ENCODE results near the gene TMEM79. TPM values are rescaled to one million over a fixed set of nuclear protein-coding genes. Genes with fewer than 3 reads are reported as not detected.

The TMEM79 gene
- total and polyA plus RNA-seq, 4 experiments from 2014 or later = 0.93 to 16.8 (median 11.0) TPM

DNA sequence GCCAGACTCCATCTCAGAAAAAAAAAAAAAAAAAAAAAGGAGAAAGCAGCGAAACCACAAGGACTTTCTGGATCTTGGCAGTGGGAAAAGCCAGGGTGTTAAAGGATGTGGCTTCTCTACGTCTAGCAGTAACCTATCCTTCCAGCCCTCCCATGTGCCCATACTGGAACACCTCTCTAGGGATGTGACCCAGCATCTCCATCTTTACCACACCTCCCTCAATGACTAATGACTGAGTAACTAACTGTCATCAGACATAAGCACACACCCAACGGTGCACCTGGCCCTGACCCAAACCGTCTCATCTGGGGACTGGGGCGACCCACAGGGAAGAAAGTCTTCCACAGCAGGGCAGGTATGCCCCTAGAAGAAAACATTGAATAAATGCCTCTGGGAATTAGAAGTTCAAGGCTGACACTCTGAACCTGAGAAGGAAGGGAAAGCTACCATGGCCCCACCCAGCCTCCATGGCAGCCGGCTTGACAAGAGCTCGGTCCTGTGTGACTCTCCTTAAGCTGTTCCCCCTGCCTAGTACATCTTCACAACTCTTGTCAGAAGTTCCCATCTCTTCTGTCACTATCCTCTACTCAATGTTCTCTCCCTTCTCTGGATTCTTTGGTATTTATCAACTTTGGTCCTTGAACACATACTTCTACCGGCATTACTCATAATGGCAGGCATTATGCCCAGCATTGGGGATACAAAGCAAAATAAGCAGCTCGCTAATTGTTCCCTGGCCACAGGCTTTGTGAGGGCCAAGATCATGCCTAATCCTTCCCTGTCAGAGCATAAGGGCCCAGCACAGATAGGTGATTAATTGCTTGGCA, 21.5 kb upstream of the TMEM79 start:
- ChIA-PET POLR2A (ENCODE audit: partially characterized antibody) (interaction anchor here (1.2 kb wide), 1 partner anchor 20 kb away, joined by 3 read pairs; the partner anchor contains the start of gene SMG5), CTCF (ENCODE audit: partially characterized antibody) (interaction anchor here (0.8 kb wide), 1 partner anchor 9 kb away, joined by 3 read pairs; no protein-coding TSS in a partner anchor)
- Mint-ChIP-seq H3K9me3 (peaks cover 0 to 1% (median 0%) of the 10 kb centered on the region in 8 donors), H3K27me3 (no peaks in the 10 kb centered on the region), H3K27ac (peak overlapping the region in 2 of 7 donors; percentile 31 to 36), H3K4me1 (peaks cover 0 to 4% (median 2%) of the 10 kb centered on the region in 4 donors), H3K4me3 (no peak overlapping the region), H3K36me3 (peaks cover 60 to 80% of the 10 kb centered on the region in 2 donors)
- DNase-seq = no peak
- Histone ChIP-seq H3K9me3 (ENCODE audit: control insufficient read depth in 1 of 2, low read length in 2 of 2) (no peaks in the 10 kb centered on the region), H3K4me3 (ENCODE audit: low read length in 2 of 2) (no peak overlapping the region), H3K27me3 (ENCODE audit: insufficient read depth, low read length) (no peaks in the 10 kb centered on the region), H3K27ac (ENCODE audit: low read depth, low read length) (no peak overlapping the region), H3K36me3 (ENCODE audit: insufficient read depth, low read length) (peaks cover 80% of the 10 kb centered on the region), H3K4me1 (ENCODE audit: insufficient read depth, low read length) (no peaks in the 10 kb centered on the region)
- intact Hi-C loops (cut with micrococcal nuclease) = no loop called here

DNA sequence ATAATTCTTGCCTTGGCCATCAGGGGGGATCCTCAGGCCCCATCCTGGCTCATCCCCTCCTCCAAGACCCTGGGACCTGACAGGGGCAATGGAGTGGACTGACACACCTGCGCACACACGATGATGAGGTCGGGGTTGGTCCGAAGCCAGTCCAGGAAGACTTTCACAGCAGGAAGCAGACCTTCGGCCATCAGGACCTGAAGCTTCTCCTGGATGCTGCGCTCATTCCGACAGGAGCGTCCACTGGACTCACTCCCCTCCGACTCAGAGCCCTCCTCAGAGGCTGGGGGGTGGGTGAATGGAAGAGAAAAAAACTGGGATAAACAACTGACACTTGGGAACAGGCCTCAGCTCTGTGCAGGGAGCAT, 20.9 kb upstream of the TMEM79 start:
- H3K36me3 Mint-ChIP-seq = peaks cover 66 to 80% of the 10 kb centered on the region in 2 donors
- no peak overlapping the region for H3K4me3 Mint-ChIP-seq
- H3K27me3 Mint-ChIP-seq = no peaks in the 10 kb centered on the region
- CTCF ChIA-PET (ENCODE audit: partially characterized antibody) = interaction anchor here (0.7 to 0.8 kb wide), 2 partner anchors 9 to 128 kb away, joined by 3 to 5 read pairs; no protein-coding TSS in a partner anchor
- H3K4me3 ChIP-seq (ENCODE audit: low read length in 2 of 2) = no peak overlapping the region
- H3K27ac ChIP-seq (ENCODE audit: low read depth, low read length) = no peak overlapping the region
- H3K4me1 Mint-ChIP-seq = peaks cover 0 to 4% (median 2%) of the 10 kb centered on the region in 4 donors
- POLR2A ChIA-PET (ENCODE audit: partially characterized antibody) = interaction anchor here (1.2 kb wide), 1 partner anchor 19 kb away, joined by 3 read pairs; the partner anchor contains the start of gene SMG5
- H3K27ac Mint-ChIP-seq = no peak overlapping the region
- H3K4me1 ChIP-seq (ENCODE audit: insufficient read depth, low read length) = no peaks in the 10 kb centered on the region
- no peaks in the 10 kb centered on the region for H3K27me3 ChIP-seq (ENCODE audit: insufficient read depth, low read length)
- intact Hi-C loops (cut with micrococcal nuclease) = no loop called here
- peaks cover 80% of the 10 kb centered on the region for H3K36me3 ChIP-seq (ENCODE audit: insufficient read depth, low read length)
- peaks cover 0 to 1% (median 0%) of the 10 kb centered on the region in 8 donors for H3K9me3 Mint-ChIP-seq
- no peak for DNase-seq
- H3K9me3 ChIP-seq (ENCODE audit: control insufficient read depth in 1 of 2, low read length in 2 of 2) = no peaks in the 10 kb centered on the region

DNA sequence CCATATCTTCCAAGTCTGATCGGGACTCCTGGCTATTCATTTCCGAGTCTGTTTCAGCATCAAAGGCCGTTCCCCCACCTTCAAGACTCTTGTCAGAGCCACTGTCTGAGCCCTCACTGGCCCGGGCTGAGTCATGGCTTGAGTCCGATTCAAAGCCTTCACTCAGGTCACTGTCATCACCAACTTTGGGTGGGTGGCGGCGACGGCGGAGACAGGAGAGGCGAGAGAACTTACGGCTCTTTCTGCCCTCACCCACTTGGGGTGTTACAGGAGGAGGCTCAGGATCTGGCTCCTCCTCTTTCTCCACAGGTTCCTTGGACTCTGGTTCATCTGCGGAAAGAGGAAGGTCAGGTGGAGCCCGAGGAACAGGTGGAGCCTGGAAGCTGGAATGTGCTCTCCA, 18.1 kb upstream of the TMEM79 start:
- Mint-ChIP-seq H3K36me3 (peaks cover 61 to 71% of the 10 kb centered on the region in 2 donors), H3K9me3 (peaks cover 0 to 1% (median 0%) of the 10 kb centered on the region in 8 donors), H3K4me1 (peaks cover 0 to 4% (median 2%) of the 10 kb centered on the region in 4 donors), H3K4me3 (no peak overlapping the region), H3K27ac (no peak overlapping the region), H3K27me3 (no peaks in the 10 kb centered on the region)
- CTCF ChIA-PET (ENCODE audit: partially characterized antibody) = no interaction called here
- DNase-seq = no peak
- Histone ChIP-seq H3K27me3 (ENCODE audit: insufficient read depth, low read length) (no peaks in the 10 kb centered on the region), H3K9me3 (ENCODE audit: control insufficient read depth in 1 of 2, low read length in 2 of 2) (no peaks in the 10 kb centered on the region), H3K36me3 (ENCODE audit: insufficient read depth, low read length) (peaks cover 66% of the 10 kb centered on the region), H3K4me3 (ENCODE audit: low read length in 2 of 2) (no peak overlapping the region), H3K4me1 (ENCODE audit: insufficient read depth, low read length) (no peaks in the 10 kb centered on the region), H3K27ac (ENCODE audit: low read depth, low read length) (no peak overlapping the region)
- POLR2A ChIA-PET (ENCODE audit: partially characterized antibody) = no interaction called here
- intact Hi-C loops (cut with micrococcal nuclease) = no loop called here

DNA sequence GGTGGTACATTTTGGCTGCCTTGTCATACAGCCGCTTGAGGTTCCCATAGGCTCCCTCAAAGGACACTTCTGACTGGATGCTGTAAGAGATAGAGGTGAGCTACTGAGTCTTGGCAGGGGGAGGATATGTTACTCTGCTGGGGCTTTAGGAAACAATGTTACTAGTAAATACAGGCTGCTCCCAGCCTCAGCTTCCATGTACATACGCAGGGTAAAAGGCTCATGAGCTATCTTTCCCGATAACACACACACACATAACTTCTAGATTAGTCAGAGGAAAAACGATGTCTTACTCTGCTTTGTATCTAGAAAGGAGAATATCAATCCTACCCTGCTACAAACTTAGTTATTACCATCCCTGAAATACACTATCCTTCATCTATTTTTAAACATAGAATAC, 15.8 kb upstream of the TMEM79 start:
- no peaks in the 10 kb centered on the region for H3K4me1 ChIP-seq (ENCODE audit: insufficient read depth, low read length)
- POLR2A ChIA-PET (ENCODE audit: partially characterized antibody) = no interaction called here
- Mint-ChIP-seq H3K36me3 (peaks cover 62 to 79% of the 10 kb centered on the region in 2 donors), H3K4me1 (peaks cover 0 to 4% (median 2%) of the 10 kb centered on the region in 4 donors), H3K27me3 (no peaks in the 10 kb centered on the region), H3K9me3 (peaks cover 0 to 1% (median 0%) of the 10 kb centered on the region in 8 donors), H3K27ac (peak overlapping the region in 2 of 7 donors; percentile 27 to 30), H3K4me3 (no peak overlapping the region)
- no peaks in the 10 kb centered on the region for H3K9me3 ChIP-seq (ENCODE audit: control insufficient read depth in 1 of 2, low read length in 2 of 2)
- intact Hi-C loops (cut with micrococcal nuclease) = no loop called here
- H3K27me3 ChIP-seq (ENCODE audit: insufficient read depth, low read length) = no peaks in the 10 kb centered on the region
- H3K4me3 ChIP-seq (ENCODE audit: low read length in 2 of 2) = no peak overlapping the region
- no peak for DNase-seq
- CTCF ChIA-PET (ENCODE audit: partially characterized antibody) = no interaction called here
- no peak overlapping the region for H3K27ac ChIP-seq (ENCODE audit: low read depth, low read length)
- peaks cover 66% of the 10 kb centered on the region for H3K36me3 ChIP-seq (ENCODE audit: insufficient read depth, low read length)

DNA sequence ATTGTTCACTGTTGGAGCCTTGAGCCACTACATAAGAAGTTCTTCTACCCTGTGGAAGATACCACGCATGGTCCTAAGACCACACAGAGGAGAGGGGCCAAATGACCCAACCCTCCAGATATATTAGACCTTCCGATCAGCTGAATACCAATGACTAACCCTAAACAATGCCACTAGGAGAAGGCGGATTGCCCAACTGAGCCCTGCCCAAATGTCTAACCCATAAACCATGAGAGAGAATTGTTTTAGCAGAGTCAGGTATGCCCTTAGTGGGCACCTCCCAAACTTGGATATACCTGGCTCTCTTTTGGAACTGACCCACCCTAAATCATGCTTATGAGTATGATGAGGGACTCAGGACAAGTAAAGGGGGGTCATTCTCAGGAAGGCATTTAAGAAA, 13.8 kb upstream of the TMEM79 start:
- no peak for DNase-seq
- peaks cover 76% of the 10 kb centered on the region for H3K36me3 ChIP-seq (ENCODE audit: insufficient read depth, low read length)
- Mint-ChIP-seq H3K27ac (peak overlapping the region in 1 of 7 donors; percentile 78), H3K9me3 (peaks cover 0 to 1% (median 0%) of the 10 kb centered on the region in 8 donors), H3K36me3 (peaks cover 62 to 84% of the 10 kb centered on the region in 2 donors), H3K4me1 (peaks cover 0 to 2% (median 0%) of the 10 kb centered on the region in 4 donors), H3K27me3 (no peaks in the 10 kb centered on the region), H3K4me3 (no peak overlapping the region)
- ChIA-PET CTCF (ENCODE audit: partially characterized antibody) (no interaction called here), POLR2A (ENCODE audit: partially characterized antibody) (interaction anchor here (4.5 kb wide), 1 partner anchor 12 kb away, joined by 25 read pairs; the partner anchor contains the start of gene SMG5)
- intact Hi-C loops (cut with micrococcal nuclease) = no loop called here
- H3K4me1 ChIP-seq (ENCODE audit: insufficient read depth, low read length) = no peaks in the 10 kb centered on the region
- H3K27ac ChIP-seq (ENCODE audit: low read depth, low read length) = no peak overlapping the region
- H3K27me3 ChIP-seq (ENCODE audit: insufficient read depth, low read length) = no peaks in the 10 kb centered on the region
- no peak overlapping the region for H3K4me3 ChIP-seq (ENCODE audit: low read length in 2 of 2)
- no peaks in the 10 kb centered on the region for H3K9me3 ChIP-seq (ENCODE audit: control insufficient read depth in 1 of 2, low read length in 2 of 2)

DNA sequence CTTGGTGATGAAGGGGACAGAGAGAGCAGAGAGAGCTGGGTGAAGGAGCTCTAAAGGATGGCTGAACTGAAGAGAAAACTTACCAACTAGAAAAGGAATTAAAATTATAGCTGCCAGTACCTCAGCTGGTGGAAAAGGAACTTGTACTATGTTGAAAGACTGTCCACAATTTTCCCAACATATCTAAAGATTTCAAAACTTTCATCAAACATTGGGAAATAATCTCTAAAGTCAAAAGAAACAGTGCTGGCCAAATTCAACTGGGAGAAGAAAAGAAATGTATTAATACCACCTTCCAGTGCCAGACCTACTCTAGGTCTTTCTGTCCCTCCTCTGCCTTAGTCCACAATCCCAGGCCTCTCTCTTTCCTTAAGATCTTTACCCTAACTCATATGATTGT, 7.6 kb upstream of the TMEM79 start:
- DNase-seq = no peak
- ChIA-PET CTCF (ENCODE audit: partially characterized antibody) (no interaction called here), POLR2A (ENCODE audit: partially characterized antibody) (no interaction called here)
- Histone ChIP-seq H3K36me3 (ENCODE audit: insufficient read depth, low read length) (peaks cover 65% of the 10 kb centered on the region), H3K4me1 (ENCODE audit: insufficient read depth, low read length) (peaks cover 20% of the 10 kb centered on the region), H3K4me3 (ENCODE audit: low read length in 2 of 2) (no peak overlapping the region), H3K27me3 (ENCODE audit: insufficient read depth, low read length) (no peaks in the 10 kb centered on the region), H3K27ac (ENCODE audit: low read depth, low read length) (no peak overlapping the region), H3K9me3 (ENCODE audit: control insufficient read depth in 1 of 2, low read length in 2 of 2) (no peaks in the 10 kb centered on the region)
- intact Hi-C loops (cut with micrococcal nuclease) = no loop called here
- H3K27ac Mint-ChIP-seq = no peak overlapping the region
- H3K27me3 Mint-ChIP-seq = no peaks in the 10 kb centered on the region
- H3K9me3 Mint-ChIP-seq = no peaks in the 10 kb centered on the region
- H3K36me3 Mint-ChIP-seq = peaks cover 48 to 75% of the 10 kb centered on the region in 2 donors
- no peak overlapping the region for H3K4me3 Mint-ChIP-seq
- H3K4me1 Mint-ChIP-seq = peaks cover 11 to 19% (median 14%) of the 10 kb centered on the region in 4 donors

DNA sequence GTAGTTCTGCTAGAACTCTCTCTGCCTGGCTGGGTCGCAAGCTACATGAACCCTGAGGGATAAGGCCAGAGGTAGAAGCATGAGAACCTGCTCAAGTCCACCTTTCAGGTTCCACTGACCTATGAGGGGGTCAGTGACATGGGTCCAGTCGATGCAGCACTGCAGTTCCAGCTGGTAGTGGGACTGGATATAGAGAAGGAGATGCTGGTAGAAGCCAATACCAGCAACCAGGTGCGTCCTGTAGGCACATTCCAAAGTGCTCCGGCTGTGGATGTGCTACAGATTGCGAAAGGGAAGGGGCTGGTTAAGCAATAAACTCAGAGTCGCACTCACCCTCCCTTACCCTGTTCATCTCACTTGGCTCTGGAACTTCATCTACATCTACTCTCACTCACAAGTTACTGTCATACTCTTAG, 7.2 kb upstream of the TMEM79 start:
- ChIA-PET POLR2A (ENCODE audit: partially characterized antibody) (no interaction called here), CTCF (ENCODE audit: partially characterized antibody) (no interaction called here)
- no peak overlapping the region for H3K27ac Mint-ChIP-seq
- H3K4me1 ChIP-seq (ENCODE audit: insufficient read depth, low read length) = peaks cover 25% of the 10 kb centered on the region
- intact Hi-C loops (cut with micrococcal nuclease) = no loop called here
- no peak overlapping the region for H3K27ac ChIP-seq (ENCODE audit: low read depth, low read length)
- H3K36me3 Mint-ChIP-seq = peaks cover 45 to 71% of the 10 kb centered on the region in 2 donors
- H3K4me3 Mint-ChIP-seq = no peak overlapping the region
- H3K9me3 ChIP-seq (ENCODE audit: control insufficient read depth in 1 of 2, low read length in 2 of 2) = no peaks in the 10 kb centered on the region
- H3K4me1 Mint-ChIP-seq = peaks cover 12 to 23% (median 17%) of the 10 kb centered on the region in 4 donors
- H3K27me3 Mint-ChIP-seq = no peaks in the 10 kb centered on the region
- no peak overlapping the region for H3K4me3 ChIP-seq (ENCODE audit: low read length in 2 of 2)
- H3K36me3 ChIP-seq (ENCODE audit: insufficient read depth, low read length) = peaks cover 62% of the 10 kb centered on the region
- no peak for DNase-seq
- no peaks in the 10 kb centered on the region for H3K27me3 ChIP-seq (ENCODE audit: insufficient read depth, low read length)
- H3K9me3 Mint-ChIP-seq = no peaks in the 10 kb centered on the region
